Fibroblast of lung (primary cell): Measurements from ENCODE around the gene SRRD. TPM values are rescaled to one million over a fixed set of nuclear protein-coding genes. Genes with fewer than 3 reads are reported as not detected.

ENCODE experiments used
- DNase-seq, 2 donors: peaks; one replicate each; pipeline versions ENCODE4 v3.0.0 to v3.0.0-alpha.2; 2010; ENCODE audit warnings: low read depth in 2 of 2
- H2AFZ ChIP-seq: 2 replicates; pipeline ENCODE4 v1.5.1; 2012; ENCODE audit warnings: low read length, control low read depth, inconsistent platforms
- H3K27ac ChIP-seq: 2 replicates; pipeline ENCODE4 v1.5.1; 2011; ENCODE audit warnings: low read length, control low read depth; ENCODE audit not compliant: insufficient read depth
- H3K27me3 ChIP-seq: 2 replicates; pipeline ENCODE4 v1.5.1; 2011; ENCODE audit warnings: mild to moderate bottlenecking, low read length; ENCODE audit not compliant: control insufficient read depth, insufficient read depth
- H3K36me3 ChIP-seq: 2 replicates; pipeline ENCODE4 v1.5.1; 2011; ENCODE audit warnings: low read length; ENCODE audit not compliant: control insufficient read depth, insufficient read depth
- H3K4me1 ChIP-seq: 2 replicates; pipeline ENCODE4 v1.5.1; 2011; ENCODE audit warnings: low read length; ENCODE audit not compliant: control insufficient read depth, insufficient read depth; ENCODE audit errors: extremely low read depth
- H3K4me2 ChIP-seq: 2 replicates; pipeline ENCODE4 v1.5.1; 2011; ENCODE audit warnings: low read length, control low read depth; ENCODE audit not compliant: insufficient read depth; ENCODE audit errors: extremely low read depth
- H3K4me3 ChIP-seq, 4 experiments: fragments of 200-600 bp in 1 of 4; sonication (generic) in 1 of 4; replicated peaks in 1 of 4; 2 replicates each; pipeline ENCODE4 v1.5.1; 2011 to 2016; ENCODE audit warnings: low read length in 4 of 4, low read depth in 3 of 4, mild to moderate bottlenecking in 3 of 4, control low read depth in 2 of 4, inconsistent platforms in 1 of 4, mixed read lengths in 1 of 4; ENCODE audit not compliant: insufficient read depth in 1 of 4; ENCODE audit errors: control extremely low read depth in 1 of 4
- H3K79me2 ChIP-seq: 2 replicates; pipeline ENCODE4 v1.5.1; 2012; ENCODE audit warnings: mild to moderate bottlenecking, low read length, inconsistent platforms; ENCODE audit not compliant: control insufficient read depth, insufficient read depth
- H3K9ac ChIP-seq: 2 replicates; pipeline ENCODE4 v1.5.1; 2011; ENCODE audit warnings: mild to moderate bottlenecking, low read length, control low read depth; ENCODE audit not compliant: insufficient read depth
- H3K9me3 ChIP-seq: 2 replicates; pipeline ENCODE4 v1.5.1; 2012; ENCODE audit warnings: low read depth, low read length; ENCODE audit not compliant: control insufficient read depth, insufficient read depth
- H4K20me1 ChIP-seq: 2 replicates; pipeline ENCODE4 v1.5.1; 2011; ENCODE audit warnings: low read length; ENCODE audit not compliant: control insufficient read depth, insufficient read depth; ENCODE audit errors: extremely low read depth
- CTCF ChIP-seq, 2 donors: IDR thresholded peaks in 1 of 2; conservative IDR thresholded peaks in 1 of 2; 1 replicate in 1 of 2; 2 replicates in 1 of 2; pipeline ENCODE4 v1.5.1; 2011 to 2012; ENCODE audit warnings: low read length in 2 of 2, control low read depth in 1 of 2, inconsistent platforms in 1 of 2, low read depth in 1 of 2, mild to moderate bottlenecking in 1 of 2
- EZH2 ChIP-seq: IDR thresholded peaks from 2 replicates; pipeline ENCODE4 v1.5.1; 2012; ENCODE audit warnings: low read length, control low read depth, mild to moderate bottlenecking; ENCODE audit errors: missing control alignments
- polyA plus RNA-seq, 2 donors: library from polyadenylated mRNA; depleted of rRNA in 1 of 2; stranded (reverse) in 1 of 2; unstranded in 1 of 2; fragments of >200 nt; gene quantifications; 2 replicates each; pipeline ENCODE4 v1.2.1, GENCODE V29; 2011 to 2012; ENCODE audit warnings: missing spikeins in 1 of 2
- total RNA-seq: library from RNA; depleted of rRNA; stranded (reverse); fragments of >200 nt; gene quantifications from 2 replicates; pipeline ENCODE4 v1.2.1, GENCODE V29; 2014

Gene SRRD
- total and polyA plus RNA-seq, 2 donors (not counting 1 experiment from before 2014, with no cell fraction given) = 7.9 to 30.0 TPM

DNA sequence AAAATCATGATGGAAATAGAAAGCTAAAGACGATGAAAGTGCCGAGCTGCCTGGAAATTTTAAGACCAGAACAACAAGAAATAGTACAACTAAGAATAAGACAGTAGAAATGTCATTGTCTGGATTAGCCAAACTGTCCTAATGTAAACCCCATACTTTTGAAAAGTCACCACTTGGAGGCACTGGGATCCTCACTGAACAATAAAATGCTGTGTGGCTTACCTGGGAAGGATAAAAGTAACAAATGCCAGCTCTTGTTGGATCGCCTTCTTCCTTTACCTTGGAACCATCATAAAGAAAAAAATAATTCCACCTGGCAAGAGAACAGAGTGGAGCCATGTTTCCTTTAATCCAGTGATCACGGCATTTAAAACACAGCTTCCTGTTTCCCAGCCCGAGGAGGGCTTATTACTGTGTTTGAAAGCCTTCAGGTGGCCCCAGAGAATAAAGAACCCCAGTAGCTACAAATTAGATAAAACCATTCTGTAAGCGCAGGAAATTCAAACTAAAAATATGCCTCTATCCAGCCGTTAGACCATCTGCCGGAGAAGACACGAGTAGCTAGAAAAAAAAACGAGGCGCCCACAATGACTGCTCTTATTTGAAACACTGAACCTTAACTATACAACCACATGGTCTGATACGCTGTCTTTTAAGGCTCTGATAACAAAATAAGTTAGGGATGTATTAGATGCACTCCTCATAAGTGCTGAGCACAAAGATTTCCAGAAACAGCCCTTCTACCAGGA lies 4.5 kb upstream of the SRRD start:
- no peak overlapping the region for H2AFZ ChIP-seq
- H3K4me2 ChIP-seq = no peak overlapping the region

GRCh38 chr22:26479792-26480610 lies 3.7 kb upstream of the SRRD start:
- Histone ChIP-seq H3K27me3 (no peaks in the 10 kb centered on the region), H2AFZ (no peak overlapping the region), H4K20me1 (no peaks in the 10 kb centered on the region), H3K79me2 (peaks cover 15% of the 10 kb centered on the region), H3K9me3 (no peaks in the 10 kb centered on the region), H3K27ac (no peak overlapping the region), H3K36me3 (peaks cover 4% of the 10 kb centered on the region), H3K4me2 (no peak overlapping the region), H3K4me3 (no peak overlapping the region), H3K4me1 (peaks cover 9% of the 10 kb centered on the region), H3K9ac (no peak overlapping the region)
- no peak for DNase-seq
- TF ChIP-seq EZH2 (no peak), CTCF (conservative IDR thresholded peaks at IDR 0.05 in 1 of 2, IDR thresholded peaks at IDR 0.05 in 1 of 2; ENCODE audit: low read depth in 1 of 2, low read length in 2 of 2) (no peak)

More for the DNA sequence above, 4.5 kb upstream of the SRRD start:
- Histone ChIP-seq H3K36me3 (peaks cover 4% of the 10 kb centered on the region), H4K20me1 (no peaks in the 10 kb centered on the region), H3K27me3 (no peaks in the 10 kb centered on the region), H3K79me2 (peaks cover 8% of the 10 kb centered on the region), H3K4me1 (peaks cover 3% of the 10 kb centered on the region), H3K9me3 (no peaks in the 10 kb centered on the region), H3K4me3 (no peak overlapping the region), H3K27ac (no peak overlapping the region), H3K9ac (no peak overlapping the region)
- no peak for DNase-seq
- no peak for TF ChIP-seq EZH2
- TF ChIP-seq CTCF (conservative IDR thresholded peaks at IDR 0.05 in 1 of 2, IDR thresholded peaks at IDR 0.05 in 1 of 2; ENCODE audit: low read depth in 1 of 2, low read length in 2 of 2) = no peak

DNA sequence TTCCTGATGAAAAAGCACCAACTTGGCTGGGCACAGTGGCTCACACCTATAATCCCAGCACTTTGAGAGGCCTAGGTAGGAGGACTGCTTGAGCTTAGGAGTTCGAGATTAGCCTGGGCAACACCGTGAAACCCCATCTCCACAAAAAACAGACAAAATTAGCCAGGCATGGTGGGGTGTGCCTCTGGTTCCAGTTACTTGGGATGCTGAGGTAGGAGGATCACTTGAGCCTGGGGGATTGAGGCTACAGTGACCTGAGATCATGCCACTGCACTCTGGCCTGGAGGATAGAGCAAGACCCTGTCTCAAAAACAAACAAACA lies 3.1 kb upstream of the SRRD start:
- Histone ChIP-seq H4K20me1 (no peaks in the 10 kb centered on the region), H3K27ac (no peak overlapping the region), H3K9me3 (no peaks in the 10 kb centered on the region), H3K4me3 (no peak overlapping the region), H3K36me3 (peaks cover 4% of the 10 kb centered on the region), H3K79me2 (peaks cover 15% of the 10 kb centered on the region), H3K4me2 (no peak overlapping the region), H3K9ac (no peak overlapping the region), H2AFZ (no peak overlapping the region), H3K4me1 (peaks cover 9% of the 10 kb centered on the region), H3K27me3 (no peaks in the 10 kb centered on the region)
- no peak for DNase-seq
- no peak for TF ChIP-seq EZH2
- TF ChIP-seq CTCF (conservative IDR thresholded peaks at IDR 0.05 in 1 of 2, IDR thresholded peaks at IDR 0.05 in 1 of 2; ENCODE audit: low read depth in 1 of 2, low read length in 2 of 2) = no peak
